Measurements from ENCODE around the gene DAAM1.

The DAAM1 gene

GRCh38 chr14:59187802-59188460 lies 536 bp upstream of the DAAM1 start:
- DNase-seq (ENCODE audit: low read depth) = peak; percentile 29

- DNase-seq (ENCODE audit: low read depth) = no peak
Observed at GRCh38 chr14:59189091-59189785, 771 bp downstream of the DAAM1 start.

- DNase-seq (ENCODE audit: low read depth) = peak; percentile 71
Observed at GRCh38 chr14:59189786-59190368, 1.4 kb downstream of the DAAM1 start.

- no peak for DNase-seq (ENCODE audit: low read depth)
Observed at GRCh38 chr14:59190372-59190771, 1.9 kb downstream of the DAAM1 start.

- no peak for DNase-seq (ENCODE audit: low read depth)
Observed at GRCh38 chr14:59195912-59196311, 7.4 kb downstream of the DAAM1 start.

GRCh38 chr14:59197695-59198262 lies 9.3 kb downstream of the DAAM1 start:
- no peak for DNase-seq (ENCODE audit: low read depth)

- no peak for DNase-seq (ENCODE audit: low read depth)
Observed at GRCh38 chr14:59199205-59199604, 10.7 kb downstream of the DAAM1 start.

GRCh38 chr14:59199614-59200013 lies 11.1 kb downstream of the DAAM1 start:
- no peak for DNase-seq (ENCODE audit: low read depth)

- no peak for DNase-seq (ENCODE audit: low read depth)
Observed at GRCh38 chr14:59200195-59200594, 11.7 kb downstream of the DAAM1 start.

- DNase-seq (ENCODE audit: low read depth) = no peak
Observed at GRCh38 chr14:59202031-59202430, 13.6 kb downstream of the DAAM1 start.

GRCh38 chr14:59204305-59204704 lies 15.8 kb downstream of the DAAM1 start:
- DNase-seq (ENCODE audit: low read depth) = no peak

GRCh38 chr14:59206892-59207291 lies 18.4 kb downstream of the DAAM1 start:
- DNase-seq (ENCODE audit: low read depth) = no peak

GRCh38 chr14:59207506-59207933 lies 19.1 kb downstream of the DAAM1 start:
- no peak for DNase-seq (ENCODE audit: low read depth)

GRCh38 chr14:59208224-59208814 lies 19.9 kb downstream of the DAAM1 start:
- DNase-seq (ENCODE audit: low read depth) = no peak

- no peak for DNase-seq (ENCODE audit: low read depth)
Observed at GRCh38 chr14:59208954-59209353, 20.5 kb downstream of the DAAM1 start.

GRCh38 chr14:59210621-59211020 lies 22.2 kb downstream of the DAAM1 start:
- no peak for DNase-seq (ENCODE audit: low read depth)

GRCh38 chr14:59213368-59214315 lies 25.2 kb downstream of the DAAM1 start:
- DNase-seq (ENCODE audit: low read depth) = no peak

GRCh38 chr14:59214702-59215302 lies 26.3 kb downstream of the DAAM1 start:
- DNase-seq (ENCODE audit: low read depth) = no peak

- no peak for DNase-seq (ENCODE audit: low read depth)
Observed at GRCh38 chr14:59215322-59215721, 26.9 kb downstream of the DAAM1 start.

- DNase-seq (ENCODE audit: low read depth) = no peak
Observed at GRCh38 chr14:59215757-59216156, 27.3 kb downstream of the DAAM1 start.

GRCh38 chr14:59217011-59217410 lies 28.5 kb downstream of the DAAM1 start:
- DNase-seq (ENCODE audit: low read depth) = no peak

Data from T-helper 22 cell (primary cell).